AG09309 (cell line): ENCODE measurements around the gene TMEM63A.
"Not testable (repeated sequence)": the region's sequence is repeated elsewhere in the genome, so short reads cannot be mapped to it uniquely, and the experiment has no call there.

Experiments
- DNase-seq: peaks from one replicate; pipeline ENCODE4 v3.0.0-alpha.2; 2010; ENCODE audit warnings: low read depth
- H3K4me3 ChIP-seq: 2 replicates; pipeline ENCODE4 v1.5.1; 2011; ENCODE audit warnings: mild to moderate bottlenecking, low read depth, low read length, moderate library complexity; ENCODE audit not compliant: control insufficient read depth
- TF ChIP-seq, protein P1 (sequence below): IDR thresholded peaks from 2 replicates; pipeline ENCODE4 v1.5.1; 2011; ENCODE audit warnings: mild to moderate bottlenecking, low read depth, low read length, inconsistent platforms; ENCODE audit not compliant: insufficient read depth, control insufficient read depth; ENCODE audit errors: missing control alignments

TMEM63A gene

GRCh38 chr1:225812488-225813213, 69.5 kb downstream of the TMEM63A start:
- no peak for DNase-seq
- H3K4me3 ChIP-seq, result no peak overlapping the region
- TF ChIP-seq, protein P1, sequence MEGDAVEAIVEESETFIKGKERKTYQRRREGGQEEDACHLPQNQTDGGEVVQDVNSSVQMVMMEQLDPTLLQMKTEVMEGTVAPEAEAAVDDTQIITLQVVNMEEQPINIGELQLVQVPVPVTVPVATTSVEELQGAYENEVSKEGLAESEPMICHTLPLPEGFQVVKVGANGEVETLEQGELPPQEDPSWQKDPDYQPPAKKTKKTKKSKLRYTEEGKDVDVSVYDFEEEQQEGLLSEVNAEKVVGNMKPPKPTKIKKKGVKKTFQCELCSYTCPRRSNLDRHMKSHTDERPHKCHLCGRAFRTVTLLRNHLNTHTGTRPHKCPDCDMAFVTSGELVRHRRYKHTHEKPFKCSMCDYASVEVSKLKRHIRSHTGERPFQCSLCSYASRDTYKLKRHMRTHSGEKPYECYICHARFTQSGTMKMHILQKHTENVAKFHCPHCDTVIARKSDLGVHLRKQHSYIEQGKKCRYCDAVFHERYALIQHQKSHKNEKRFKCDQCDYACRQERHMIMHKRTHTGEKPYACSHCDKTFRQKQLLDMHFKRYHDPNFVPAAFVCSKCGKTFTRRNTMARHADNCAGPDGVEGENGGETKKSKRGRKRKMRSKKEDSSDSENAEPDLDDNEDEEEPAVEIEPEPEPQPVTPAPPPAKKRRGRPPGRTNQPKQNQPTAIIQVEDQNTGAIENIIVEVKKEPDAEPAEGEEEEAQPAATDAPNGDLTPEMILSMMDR, result no peak

- TF ChIP-seq, protein P1, result peak; percentile 39
- no peak overlapping the region for H3K4me3 ChIP-seq
- no peak for DNase-seq
These were observed 70.3 kb downstream of the TMEM63A start for GRCh38 chr1:225811622-225812487.

GRCh38 chr1:225810579-225811538, 71.3 kb downstream of the TMEM63A start:
- peak overlapping the region; percentile 67 for H3K4me3 ChIP-seq
- DNase-seq, result not testable (repeated sequence)

DNA sequence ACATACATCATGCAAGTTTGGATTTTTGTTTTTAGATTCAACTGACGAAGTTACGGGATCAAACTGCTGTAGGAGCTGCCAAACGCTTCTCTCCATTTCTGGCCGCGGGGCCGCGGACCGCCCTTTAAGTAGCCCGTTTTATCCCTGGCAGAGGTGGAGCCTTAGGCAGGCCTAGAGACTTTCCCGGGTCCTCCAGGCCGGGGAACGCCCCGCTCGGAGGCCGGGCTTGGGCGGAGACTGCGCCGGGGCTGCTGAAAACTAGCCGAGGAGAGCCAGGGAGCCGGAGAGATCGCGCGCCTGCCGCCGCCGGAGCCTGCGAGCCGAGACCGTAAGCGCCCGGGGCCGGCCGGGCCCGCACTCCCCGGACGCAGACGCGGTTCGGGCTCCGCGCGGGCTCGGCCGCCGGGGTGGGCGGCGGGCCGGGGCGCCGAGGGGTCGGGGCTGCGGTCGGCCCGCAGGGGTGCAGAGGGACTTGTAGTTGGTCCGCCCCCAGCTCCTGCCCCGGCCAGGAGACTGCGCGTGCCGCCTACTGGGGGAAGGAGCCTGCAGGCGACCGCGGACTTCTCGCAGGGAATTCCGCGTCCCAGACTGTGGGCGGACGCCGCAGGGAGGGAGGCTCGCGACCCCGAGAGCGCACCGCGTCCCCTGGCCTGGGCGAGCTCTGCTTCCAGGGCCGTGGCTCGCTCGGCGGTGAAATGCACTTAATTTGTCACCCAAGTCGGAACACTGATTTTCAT, 72.2 kb downstream of the TMEM63A start, which contains the start of gene EPHX1:
EPHX1 (plus strand) TSS at position 283 of the 737 bp plus-strand sequence. CDS start 18,606 bp downstream, outside the sequence.
- H3K4me3 ChIP-seq, result peak within 1 kb of the TSS; percentile 67
- TF ChIP-seq, protein P1, result peak; percentile 46
- peak; percentile 45 for DNase-seq

DNA sequence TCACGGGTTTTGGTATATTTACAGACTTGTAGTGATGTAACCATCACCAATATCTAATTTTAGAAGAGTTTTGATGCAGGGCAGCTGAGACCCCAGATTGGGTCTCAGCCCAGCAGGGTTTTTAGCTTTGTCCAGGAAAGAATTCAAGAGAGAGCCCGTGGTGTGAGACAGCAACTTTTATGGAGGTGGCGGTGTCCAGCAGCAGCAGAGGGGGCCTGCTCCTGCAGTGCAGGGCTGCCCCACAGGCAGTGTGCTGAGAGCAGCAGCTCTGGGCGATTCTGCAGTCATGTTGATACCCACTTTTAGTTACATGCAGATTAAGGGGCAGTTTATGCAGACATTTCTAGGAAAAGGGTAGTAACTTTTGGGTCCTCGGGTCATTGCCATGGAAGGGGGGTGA, 74.0 kb downstream of the TMEM63A start:
- DNase-seq, result no peak
- TF ChIP-seq, protein P1, result no peak
- H3K4me3 ChIP-seq, result no peak overlapping the region

DNA sequence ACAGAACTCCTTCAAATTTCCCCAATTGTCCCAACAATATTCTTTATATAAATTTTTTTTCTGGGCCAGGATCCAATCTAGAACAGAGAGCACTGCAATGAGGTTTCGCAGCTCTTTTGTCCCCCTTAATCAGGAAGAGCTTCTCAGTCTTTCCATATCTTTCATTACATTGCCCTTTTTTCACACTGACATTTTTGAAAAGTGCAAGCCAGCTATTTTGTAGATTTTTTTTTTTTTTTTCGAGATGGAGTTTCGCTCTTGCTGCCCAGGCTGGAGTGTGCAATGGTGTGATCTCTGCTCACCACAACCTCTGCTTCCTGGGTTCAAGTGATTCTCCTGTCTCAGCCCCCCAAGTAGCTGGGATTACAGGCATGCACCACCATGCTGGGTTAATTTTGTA, 75.4 kb downstream of the TMEM63A start:
- DNase-seq, H3K4me3 ChIP-seq: not testable (repeated sequence)

DNA sequence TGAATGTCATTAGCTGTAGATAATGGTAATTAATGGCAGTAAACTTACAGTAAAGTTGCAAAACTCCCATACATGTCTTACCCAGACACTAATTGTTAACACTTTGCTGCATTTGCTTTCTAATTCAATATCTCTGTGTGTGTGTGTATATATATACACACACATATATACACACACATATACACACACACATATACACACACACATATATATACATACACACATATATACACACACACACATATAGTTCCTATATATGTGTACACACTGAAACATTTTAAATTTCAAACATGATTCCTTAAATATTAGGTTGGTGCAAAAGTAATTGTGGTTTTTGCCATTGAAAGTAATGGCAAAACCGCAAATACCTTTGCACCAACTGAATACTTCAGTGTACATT, 75.9 kb downstream of the TMEM63A start:
- DNase-seq, result no peak
- H3K4me3 ChIP-seq, result no peak overlapping the region

GRCh38 chr1:225801146-225801545, 81.0 kb downstream of the TMEM63A start:
- H3K4me3 ChIP-seq, DNase-seq: not testable (repeated sequence)

More for the DNA sequence above, 75.9 kb downstream of the TMEM63A start:
- TF ChIP-seq, protein P1, result no peak

DNA sequence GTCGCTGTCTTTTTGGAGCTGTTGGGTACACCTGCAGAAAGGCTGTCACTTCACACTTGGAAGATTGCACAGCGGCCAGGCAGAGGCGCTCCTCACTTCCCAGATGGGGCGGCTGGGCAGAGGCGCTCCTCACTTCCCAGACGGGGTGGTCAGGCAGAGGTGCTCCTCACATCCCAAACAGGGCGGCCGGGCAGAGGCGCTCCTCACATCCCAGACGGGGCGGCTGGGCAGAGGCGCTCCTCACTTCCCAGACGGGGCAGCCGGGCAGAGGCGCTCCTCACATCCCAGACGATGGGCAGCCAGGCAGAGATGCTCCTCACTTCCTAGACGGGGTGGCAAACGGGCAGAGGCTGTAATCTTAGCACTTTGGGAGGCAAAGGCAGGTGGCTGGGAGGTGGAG, 86.1 kb downstream of the TMEM63A start:
- not testable (repeated sequence) for H3K4me3 ChIP-seq, DNase-seq
